Amniotic epithelial cell (primary cell): ENCODE measurements around the gene RHOH.

Experiments used
- DNase-seq: peaks from one replicate; pipeline ENCODE4 v3.0.0-alpha.2; 2010; ENCODE audit warnings: low read depth

Gene RHOH

DNA sequence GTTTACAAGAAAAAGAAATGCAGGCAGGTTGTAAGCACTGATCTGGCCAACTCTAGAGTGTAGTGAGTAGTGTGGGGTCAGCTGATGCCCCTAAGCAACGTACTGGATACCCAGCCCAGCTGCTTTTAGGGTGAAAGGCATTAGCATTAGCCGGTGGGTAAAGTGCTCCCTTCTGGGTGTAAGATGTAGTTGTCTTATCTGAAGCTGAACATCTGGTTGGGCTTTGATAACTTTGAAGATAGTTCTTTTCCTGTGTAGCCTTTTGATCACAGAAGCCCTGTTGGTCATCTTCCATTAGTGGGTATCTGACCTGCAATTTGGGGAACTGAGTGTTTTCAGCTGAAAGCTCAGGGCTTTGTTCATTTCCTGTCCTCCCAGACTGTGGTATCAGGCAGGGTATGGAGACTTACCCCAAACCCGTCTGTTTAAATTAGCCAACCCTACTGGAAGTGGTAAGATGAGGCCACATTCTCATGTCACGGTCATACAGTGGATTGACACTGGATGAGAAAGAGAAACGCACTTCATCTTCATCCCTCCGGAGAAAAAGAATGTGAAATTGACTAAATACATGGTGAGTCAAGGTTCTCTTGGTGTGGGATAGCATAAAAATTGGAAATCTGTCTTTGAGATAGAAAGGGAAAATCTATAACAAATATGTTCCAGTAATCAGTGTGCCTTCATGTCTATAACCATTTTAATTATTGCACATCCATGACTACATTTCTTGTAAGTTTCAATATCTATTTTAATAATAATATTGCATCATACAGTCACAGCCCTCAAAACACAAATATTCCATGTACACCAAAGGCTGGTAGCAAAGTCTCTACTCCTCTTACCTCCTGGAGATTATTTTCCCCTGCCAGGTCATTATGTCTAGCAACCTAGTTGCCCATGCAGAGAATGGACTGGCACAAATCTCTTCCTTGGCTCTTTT lies 8.7 kb downstream of the RHOH start:
- DNase-seq: no peak

DNA sequence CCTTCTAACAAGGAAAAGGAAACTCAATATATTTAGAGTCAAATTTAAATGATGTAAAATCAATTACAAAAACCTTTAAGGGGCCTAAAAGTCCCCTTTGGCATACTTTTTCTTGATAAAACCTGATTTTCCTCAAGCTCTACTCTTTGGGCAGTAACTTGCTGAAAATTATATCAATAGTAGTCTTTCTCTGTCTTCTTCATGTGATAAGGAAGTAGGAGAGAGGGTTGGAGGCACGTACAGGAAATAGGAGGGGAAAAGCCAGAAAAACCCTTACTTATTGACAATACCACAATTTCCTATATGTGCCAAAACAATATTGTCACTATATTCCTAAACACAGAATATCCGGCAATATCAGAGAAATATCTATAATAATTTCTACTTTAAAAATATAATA lies 9.6 kb downstream of the RHOH start:
- no peak for DNase-seq

DNA sequence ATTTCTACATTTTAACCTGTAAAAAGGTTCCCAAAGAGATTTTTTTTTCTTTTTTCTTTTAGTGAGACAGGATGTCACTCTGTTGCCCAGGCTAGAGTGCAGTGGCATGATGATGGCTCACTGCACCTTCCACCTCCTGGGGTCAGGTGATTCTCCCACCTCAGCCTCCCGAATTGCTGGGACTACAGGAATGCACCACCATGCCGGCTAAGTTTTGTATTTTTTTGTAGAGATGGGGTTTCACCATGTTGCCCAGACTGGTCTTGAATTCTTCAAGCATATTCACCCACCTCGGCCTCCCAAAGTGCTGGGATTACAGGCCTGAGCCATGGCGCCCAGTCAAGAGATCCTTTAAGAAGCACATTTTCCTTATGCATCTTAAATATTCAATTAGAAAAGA lies 12.6 kb downstream of the RHOH start:
- no peak for DNase-seq

DNA sequence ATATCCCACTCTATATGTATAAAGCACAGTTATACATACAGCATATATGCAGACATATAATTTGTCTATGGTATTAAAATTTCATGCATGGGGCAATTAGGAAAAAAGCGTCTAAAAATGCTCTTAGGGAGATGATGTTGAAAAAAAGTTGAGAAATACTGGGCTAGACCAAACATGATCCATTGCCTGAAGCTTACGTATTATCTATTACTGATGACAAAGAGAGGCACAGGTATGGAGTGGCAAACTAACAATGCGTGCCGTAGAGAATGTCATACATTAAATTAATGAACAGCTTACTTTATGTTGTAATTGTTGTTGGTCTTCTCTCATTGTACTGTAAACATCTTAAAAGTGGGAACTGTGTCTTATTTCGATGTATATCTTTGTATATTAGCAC lies 13.9 kb downstream of the RHOH start:
- DNase-seq: no peak

DNA sequence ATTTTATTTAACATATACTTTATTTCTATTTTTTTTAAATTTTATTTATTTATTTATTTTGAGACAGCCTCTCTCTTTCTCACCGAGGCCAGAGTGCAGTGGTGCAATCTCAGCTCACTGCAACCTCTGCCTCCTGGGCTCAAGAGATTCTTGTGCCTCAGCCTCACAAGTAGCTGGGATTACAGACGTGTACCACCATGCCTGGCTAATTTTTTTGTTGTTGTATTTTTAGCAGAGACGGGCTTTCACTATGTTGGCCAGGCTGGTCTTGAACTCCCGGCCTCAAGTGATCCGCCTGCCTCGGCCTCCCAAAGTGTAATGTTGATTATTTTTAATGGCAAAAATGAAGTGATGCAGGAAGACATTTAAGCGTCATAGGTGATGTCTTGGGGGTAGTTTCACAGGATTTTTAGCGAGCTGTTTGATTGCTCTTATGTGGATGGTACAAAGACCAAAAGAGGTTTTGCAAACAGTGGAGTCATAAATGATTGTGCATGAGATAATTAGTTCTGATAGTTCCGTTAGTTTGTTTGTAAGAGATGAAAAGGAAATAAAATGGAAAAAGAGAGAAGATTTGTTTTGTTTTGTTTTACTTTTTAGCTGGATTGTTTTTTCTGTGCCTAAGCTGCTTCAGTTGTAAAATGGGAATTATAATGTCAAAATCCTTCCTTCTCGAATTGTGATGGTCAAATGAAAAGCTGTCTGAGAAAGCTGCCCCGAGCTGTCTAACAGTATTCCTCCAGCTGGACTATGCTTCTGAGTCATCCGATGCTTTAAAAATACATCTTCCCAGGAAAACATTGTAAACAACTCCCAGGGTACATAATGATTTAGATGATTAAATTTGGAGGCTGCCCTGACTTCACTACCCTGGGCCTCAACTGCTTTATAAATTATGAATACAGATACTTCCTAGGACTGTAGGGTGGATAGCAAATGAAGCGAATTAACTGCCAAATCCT lies 14.7 kb downstream of the RHOH start:
- peak; percentile 83 for DNase-seq

DNA sequence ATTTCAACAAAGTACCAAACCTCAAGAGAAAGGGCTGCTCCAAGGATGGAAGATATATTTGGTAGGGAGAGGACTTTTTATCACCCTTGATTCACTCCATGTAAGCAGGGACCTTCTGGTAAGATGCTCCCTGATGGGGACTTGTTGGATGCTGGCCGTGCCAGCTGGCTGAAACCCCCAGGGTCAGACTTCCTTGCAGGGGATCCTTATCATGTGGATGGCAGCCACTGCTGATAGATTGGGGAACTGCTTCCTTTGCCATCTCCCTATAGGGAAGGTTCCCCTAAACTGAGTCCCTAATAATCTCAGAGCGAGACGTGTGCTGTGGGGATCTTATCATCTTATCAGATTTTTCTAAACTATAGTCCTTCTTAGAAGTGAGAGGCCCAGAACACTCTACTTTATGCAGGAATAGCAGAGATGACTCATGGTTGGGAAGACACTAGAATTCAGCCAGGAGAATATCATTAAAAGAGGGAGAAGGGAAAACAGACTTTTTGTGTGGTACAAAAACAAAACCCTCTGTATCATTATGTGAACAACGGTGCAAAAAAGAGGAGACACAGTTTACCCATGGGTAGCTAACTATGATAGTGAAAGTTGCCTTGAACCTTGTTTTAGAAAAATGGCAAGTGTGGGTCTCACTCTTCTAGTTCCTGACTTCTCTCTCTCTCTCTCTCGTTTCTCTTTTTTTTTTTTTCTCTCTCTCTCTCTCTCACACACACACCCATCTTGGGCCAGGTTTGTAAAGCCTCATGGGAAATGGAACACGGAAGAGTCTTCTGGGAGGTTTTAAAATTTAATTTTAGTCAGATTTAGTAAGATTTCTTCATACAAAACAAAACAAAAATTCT lies 16.1 kb downstream of the RHOH start:
- peak; percentile 56 for DNase-seq

DNA sequence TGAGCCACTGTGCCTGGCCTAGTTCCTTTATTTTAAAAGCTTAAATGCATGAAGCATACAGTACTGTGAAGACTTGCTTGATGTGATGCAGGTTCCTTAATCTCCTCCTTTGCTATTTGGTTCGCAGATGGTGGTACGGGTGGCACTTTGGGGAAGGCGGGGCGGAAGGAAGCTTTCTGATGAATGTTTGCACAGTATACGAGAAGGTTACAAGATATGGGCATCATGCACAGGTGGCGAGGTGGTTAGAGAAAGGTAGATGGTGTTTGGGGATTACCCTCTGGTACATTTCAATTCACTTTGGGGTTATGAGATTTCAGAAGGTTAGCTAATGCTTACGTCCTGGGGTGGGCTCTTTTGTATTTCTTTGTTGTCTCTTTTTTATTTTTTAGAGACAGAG lies 17.2 kb downstream of the RHOH start:
- DNase-seq: no peak

DNA sequence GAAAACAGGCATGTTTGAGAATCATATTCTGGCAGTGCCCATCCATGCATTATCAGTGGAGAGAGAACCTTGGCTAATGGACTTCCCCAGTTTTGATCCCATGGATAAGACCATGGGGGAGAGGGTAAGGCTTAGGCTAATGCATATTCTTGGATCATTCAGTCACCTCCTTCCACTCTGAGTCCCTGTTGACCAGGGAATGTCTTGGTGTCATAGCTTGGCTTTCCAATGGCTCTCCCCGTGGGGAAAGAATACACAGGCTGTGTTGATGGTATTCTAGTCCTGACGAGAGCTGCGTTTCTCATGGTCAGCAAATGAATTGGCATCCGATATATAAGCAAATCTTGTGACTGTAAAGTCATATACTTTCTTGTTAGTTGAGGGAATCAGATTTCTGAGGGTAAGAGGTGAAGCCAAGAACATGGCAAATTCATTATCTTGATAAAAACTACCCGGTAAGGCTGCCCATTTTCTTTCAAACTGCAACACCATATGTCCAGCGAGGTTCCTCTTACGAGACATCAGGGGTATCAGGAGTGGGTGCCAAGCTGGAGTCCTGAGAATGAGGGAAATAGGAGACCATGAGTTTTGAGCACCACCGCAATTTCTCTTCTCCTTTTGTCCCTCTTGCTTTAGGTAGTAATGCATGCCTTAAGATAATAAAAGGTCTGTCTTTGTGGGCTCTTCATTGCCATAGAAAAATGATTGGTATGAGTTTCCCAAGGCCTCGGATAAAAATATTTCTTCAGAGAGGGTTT lies 18.0 kb downstream of the RHOH start:
- peak; percentile 47 for DNase-seq

DNA sequence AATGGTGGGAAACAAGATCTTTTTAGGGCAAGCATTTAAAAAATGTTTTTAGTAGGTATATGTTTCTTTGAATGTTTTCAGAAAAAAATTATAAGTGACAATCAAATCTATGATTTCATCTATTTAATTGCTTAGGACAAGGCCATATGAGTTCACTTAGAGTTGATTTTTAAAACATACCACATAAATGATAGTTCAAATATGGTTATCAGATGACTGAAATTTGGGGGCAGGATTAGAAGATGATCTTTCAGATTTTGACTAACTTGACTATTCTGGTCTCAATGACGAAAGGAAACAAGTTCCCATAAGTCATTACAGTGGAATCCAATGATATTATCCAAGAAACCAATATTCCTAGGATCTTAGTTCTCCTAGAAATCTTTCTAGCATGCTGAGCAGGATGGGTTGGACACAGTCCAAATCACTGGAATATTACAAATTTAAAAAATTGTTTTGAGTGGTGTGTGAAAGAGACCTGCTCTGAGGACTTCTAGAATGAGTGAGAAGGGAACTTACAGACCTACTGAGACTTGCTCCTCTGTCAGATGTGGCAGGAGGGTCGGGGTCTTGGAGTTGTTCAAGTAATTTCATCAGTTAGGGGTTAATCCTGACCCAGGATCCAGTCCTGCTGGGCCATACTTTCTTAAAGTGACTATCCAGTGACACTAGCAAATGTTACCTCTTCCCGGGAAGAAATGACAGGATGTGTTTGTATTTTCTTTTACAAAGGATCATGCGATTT lies 20.0 kb downstream of the RHOH start:
- DNase-seq: no peak

DNA sequence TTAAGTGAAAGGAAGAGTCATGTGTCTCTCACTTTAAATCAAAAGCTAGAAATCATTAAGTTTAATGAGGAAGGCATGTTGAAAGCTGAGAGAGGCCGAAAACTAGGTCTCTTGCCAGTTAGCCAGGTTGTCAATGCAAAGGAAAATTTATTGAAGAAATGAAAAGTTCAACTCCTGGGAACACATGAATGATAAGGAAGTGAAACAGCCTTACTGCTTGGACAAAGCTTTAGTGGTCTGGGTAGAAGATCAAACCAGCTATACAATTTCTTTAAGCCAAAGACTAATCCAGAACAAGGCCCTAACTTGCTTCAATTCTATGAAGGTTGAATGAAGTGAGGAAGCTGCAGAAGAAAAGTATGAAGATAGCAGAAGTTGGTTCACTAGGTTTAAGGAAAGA lies 24.9 kb downstream of the RHOH start:
- no peak for DNase-seq

DNA sequence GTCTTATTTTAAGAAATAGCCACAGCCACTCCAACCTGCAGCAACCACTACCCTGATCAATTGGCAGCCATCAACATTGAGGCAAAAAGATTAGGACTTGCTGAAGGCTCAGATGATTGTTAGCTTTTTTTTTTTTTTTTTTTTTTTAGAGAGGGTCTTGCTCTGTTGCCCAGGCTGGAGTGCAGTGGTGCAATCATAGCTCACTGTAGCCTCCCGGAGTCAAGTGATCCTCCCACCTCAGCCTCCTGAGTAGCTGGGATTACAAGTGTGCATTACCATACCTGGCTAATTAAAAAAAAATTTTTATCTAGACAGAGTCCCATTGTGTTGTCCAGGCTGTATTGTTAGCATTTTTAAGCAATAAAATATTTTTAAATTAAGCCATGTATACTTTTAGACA lies 26.5 kb downstream of the RHOH start:
- DNase-seq: no peak

DNA sequence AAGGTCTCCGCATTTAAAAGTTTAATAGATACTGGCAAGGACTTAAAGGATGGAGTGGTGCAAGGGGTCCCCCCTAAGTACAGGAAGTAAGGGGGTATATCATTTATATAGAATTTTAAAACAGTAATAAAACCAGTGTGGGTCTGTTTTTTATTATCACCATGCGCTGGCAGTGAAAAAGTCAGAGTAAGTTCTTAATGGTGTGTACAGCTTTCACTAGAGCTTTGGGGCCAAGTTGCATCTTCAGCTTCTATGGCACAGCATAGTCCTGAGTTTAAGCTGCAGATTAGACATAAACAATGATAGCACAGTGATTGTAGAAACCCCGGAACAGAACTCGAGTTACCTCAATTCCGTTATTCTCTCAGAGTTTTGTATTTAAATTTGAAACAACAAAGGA lies 27.6 kb downstream of the RHOH start:
- no peak for DNase-seq

DNA sequence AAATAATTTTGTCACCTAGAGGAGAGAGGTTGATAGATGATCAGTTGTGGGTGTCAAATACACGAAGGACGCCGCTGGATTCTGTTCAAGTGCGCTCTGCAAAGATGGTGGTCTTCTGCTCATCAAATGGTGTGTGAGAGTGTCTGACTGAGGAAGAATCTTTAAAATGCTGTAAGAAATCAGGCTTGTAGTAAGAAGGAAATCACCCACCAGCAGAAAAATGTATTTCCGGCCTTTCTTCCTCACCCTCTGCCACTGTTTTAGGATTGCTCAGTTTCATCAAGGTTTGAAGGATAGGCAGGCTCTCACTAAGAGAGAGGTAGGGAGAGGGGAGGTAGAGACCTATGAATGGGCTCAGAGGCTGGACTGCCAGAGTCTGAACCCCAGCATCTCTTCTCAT lies 28.7 kb downstream of the RHOH start:
- no peak for DNase-seq

DNA sequence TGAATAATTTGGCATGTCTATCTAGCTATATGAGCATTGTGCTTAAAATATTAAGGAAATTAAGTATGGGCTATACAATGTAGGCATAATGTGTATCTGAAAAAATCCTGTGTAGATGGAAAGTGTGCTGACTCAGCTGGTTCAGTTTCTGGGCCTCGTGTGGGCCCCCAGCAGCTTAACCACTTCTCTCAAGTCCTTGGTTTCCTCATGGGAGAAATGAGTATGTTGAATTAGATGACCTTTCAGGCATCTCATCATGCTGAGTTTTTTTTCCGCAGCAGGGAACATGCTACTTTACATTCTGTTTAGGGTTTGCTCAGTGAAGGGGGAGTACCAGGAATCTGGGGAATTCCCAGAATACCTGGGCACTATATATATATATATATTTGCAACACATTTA lies 30.5 kb downstream of the RHOH start:
- no peak for DNase-seq

DNA sequence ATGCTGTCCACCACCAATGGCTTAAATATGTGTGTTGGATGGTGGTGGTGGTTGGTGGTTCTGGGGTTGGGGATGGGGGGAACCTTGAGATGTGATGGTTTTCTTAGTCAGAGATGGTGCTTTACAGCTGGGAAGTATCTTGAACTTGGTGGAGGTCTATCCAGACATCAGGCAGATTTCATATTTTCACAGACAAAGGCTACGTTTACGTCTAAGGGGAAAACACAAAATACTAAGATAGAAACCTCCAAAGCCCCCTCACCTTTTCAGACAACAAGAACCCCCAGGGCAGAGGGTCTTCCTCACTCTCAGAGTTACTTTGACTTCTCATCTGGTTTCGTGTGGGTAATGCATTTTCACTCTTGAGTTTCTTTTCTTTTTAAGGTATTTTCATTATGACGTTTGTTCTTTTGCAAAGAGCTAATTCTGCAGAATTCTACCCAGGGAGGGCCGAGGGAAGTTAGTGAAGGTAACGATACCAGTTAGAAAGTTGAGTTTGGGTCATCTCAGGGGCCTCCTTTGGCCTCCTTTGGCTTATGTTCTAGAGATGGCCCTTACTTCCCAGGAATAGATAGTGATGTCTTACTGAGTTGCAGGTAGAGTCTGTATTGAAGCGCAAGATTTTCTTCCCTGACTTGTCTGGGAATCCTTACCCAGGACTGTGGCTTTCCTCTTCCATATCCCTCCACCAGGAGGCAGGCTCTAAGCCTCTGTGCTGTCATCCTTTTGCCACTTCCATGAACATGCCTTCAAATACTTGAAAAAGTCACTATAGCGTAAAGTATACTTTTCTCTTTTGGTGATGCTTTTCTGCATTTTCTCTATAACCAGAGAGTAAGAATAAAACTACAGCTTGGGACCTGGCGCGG lies 31.9 kb downstream of the RHOH start:
- DNase-seq: no peak

DNA sequence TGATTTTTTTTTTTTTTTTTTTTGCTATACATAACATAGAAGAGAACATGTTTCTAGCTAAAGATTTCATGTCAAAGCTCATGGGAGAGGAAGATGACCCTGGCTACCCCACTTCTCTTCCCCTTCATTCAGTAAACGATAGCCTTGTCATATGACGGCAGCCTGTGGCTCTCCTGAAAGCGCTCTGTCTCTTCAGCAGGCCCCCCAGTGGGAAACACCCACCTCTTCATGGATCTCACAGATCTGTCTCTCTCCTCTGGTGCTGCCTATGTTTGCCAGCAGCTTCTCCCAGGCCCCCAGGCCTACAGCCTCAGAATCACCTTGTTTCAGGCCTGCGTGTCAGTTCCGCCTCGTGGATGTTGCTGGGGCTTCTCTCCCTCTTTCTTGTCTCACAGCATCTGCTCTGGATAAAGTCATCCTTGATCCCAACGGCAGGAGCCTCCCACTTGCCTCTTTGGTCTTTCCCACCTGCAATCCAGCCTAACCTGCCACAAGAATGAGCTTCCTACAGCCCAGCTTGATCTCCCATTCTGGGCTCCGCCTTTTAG lies 34.6 kb downstream of the RHOH start:
- DNase-seq: no peak

DNA sequence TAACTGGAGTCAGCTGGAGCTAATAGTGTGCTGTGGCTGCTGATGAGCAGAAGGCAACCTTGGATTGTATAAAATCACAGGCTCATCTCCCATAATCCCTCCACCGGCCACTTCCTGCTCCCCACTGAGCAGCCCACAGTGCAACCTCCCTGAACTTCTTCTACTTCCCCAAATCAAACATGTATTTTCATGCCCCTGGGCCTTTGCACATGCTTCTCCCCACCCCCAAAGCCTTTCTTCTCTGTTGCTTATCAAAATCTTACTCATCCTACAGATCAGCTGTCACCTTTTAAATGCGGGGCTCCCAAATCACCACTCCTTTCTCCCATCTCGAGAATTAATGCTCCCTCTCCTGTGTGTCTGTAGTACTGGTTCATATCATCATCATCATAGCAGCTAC lies 35.8 kb downstream of the RHOH start:
- no peak for DNase-seq

DNA sequence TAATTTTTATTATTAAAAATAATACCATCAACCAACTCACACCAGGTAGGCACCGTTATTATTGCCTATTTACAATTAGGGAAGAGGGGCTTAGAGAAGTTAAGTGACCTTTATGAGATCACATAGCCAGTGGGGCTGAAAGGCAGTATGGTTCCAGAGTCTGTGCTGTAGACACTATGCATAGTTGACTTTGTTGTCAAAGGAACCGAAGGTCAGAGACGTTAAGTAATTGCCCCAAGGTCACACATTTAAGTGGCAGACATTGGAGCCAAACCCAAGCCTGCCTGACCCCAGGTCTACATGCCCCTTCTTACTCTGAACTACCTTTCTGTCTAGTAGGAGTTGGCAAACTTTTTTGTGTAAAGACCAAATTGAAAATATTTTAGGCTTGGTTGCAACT lies 36.4 kb downstream of the RHOH start:
- DNase-seq: no peak

DNA sequence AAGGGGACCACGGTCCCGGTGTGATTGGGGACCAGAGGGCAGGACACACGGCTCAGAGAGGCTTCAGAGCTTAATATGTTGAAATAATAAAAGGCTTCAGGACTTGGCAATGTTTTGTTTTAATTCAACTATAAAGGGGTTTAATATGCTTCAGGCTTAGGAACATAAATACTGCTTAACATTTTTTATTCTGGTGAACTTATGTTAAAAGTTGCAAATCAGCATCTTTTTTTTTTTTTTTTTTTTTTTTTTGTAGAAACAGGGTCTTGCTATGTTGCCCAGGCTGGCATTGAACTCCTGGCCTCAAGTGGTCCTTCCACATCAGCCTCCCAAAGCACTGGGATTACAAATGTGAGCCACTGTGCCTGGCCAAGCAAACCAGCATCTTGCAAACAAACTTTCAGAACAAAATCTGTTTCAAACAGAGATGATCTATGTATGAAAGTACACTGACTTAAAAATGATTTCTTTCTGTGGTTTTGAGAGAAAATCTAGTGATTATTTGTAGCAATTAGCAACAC lies 37.7 kb downstream of the RHOH start:
- no peak for DNase-seq
